GM21717 (cell line): ENCODE measurements around the gene TNNC1.

ENCODE experiments used
- ATAC-seq: cut with Tn5 transposase; IDR thresholded peaks from one replicate; pipeline ENCODE4 v1.9.1; 2021; ENCODE audit warnings: mild to moderate bottlenecking, moderate library complexity; ENCODE audit not compliant: unreplicated experiment

The TNNC1 gene

DNA sequence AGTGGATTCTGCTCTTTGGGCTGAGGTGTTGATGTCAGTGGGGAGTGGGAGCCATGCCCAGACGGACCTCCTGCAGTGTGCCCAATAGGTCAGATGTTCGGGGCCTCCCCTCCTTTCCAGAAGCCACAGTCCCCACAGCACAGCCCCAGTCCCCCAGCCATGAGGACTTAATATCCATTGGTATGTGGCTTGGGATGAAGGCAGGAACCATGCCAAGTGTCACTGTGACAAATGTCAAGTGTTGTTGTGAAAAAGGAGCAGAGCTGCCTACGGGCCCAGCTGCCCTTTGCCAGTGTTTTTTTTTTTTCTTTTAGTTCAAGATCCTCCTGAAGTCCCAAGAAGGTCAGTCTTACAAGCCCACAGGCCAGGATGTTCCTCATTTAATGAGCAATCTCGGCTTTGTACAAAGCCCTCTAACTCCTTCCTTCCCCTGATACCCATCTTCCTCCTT is 21.1 kb downstream of the TNNC1 start:
- ATAC-seq: no peak

GRCh38 chr3:52432225-52432624 is 21.6 kb downstream of the TNNC1 start:
- ATAC-seq: no peak

DNA sequence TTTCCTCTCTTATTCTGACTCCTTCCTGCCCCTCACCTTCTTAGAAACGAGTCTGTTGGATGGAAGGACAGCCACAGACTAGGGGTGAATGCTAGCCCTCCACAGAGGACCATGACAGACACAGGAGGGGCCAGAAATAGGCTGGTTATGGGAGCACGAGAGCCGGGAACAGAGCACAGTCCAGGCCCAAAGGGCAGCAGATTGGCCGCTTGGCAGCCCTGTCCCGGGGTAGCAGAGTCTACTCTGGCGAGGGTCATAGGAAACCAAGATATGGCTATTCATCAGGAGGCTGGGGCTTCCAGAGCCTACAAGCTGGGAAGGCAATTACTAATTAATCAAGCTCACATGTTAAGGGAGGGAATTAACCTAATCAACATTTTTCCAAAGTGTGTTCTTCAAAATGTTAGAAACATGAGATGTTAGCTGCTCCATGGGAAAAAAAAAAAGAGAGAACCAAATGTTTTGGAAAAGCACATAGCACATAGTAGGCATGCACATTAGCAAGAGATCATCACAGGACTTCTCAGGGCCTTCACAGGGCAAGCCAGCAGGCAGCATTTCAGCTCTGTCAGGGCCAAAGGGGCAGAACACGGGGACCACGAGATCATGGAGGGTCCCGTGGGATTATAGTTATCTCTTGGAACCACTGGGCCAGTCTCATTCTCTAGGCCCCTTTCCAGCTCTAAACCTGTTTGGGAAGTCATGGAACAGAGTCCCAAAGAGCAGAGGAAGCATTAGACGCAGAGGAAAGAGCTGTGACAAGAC is 22.2 kb downstream of the TNNC1 start:
- no peak for ATAC-seq

DNA sequence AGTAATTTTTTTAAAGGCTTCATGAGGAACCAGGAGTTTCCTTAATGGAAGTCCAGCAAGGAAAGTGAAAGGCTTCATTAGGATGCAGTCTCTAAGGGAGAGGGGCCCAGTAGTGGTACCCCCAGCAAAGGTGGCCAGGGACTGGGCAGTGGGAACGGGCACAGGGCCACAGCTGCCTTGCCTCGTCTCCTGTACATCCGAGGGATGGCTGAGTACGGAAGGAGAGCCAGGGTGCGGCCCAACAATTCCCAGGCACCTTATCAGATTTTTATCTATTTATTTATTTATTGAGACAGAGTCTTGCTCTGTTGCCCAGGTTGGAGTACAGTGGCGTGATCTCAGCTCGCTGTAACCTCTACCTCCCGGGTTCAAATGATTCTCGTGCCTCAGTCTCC is 23.4 kb downstream of the TNNC1 start:
- ATAC-seq: no peak

GRCh38 chr3:52429779-52430415 is 23.9 kb downstream of the TNNC1 start:
- ATAC-seq: no peak

DNA sequence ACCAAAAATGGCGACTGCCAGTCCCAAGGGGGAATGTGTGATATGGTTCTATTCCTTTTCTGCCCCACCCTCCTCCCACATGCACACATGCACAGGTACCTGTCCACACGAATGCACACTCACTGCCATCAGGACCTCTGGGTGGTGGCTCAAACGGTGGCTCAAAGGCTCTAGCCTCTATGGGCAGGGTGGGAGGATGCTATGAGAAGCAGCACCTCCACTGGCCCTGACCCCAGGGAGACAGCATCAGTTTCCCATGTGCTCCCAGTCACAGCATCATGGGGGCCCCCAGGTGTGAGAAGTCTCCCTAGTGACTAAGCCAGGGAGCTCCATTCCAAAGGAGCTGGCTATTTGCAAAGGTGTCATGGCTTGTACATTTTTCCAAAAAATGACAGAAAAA is 24.8 kb downstream of the TNNC1 start:
- no peak for ATAC-seq

- ATAC-seq: no peak
These were observed 25.5 kb downstream of the TNNC1 start for GRCh38 chr3:52428151-52429005.

DNA sequence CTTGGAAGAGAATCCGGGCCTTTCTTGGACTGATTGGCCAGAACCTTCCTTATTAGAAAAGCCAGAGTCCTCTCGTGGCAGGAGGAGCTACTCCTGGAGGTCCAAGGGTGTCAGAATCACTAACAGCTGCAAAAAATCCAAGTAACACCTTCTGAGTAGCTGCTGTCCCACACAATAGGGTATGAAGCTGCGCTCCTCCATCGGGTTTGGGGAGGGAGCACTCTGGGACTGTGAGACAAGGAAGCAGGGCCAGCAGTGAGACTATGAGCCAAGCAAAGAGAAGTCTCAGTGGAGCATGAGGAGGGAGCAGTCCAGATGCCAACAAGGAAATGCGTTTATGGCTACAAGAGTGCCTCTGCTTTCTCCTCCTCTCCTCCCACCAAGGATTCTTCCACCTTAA is 30.7 kb downstream of the TNNC1 start:
- ATAC-seq: no peak

DNA sequence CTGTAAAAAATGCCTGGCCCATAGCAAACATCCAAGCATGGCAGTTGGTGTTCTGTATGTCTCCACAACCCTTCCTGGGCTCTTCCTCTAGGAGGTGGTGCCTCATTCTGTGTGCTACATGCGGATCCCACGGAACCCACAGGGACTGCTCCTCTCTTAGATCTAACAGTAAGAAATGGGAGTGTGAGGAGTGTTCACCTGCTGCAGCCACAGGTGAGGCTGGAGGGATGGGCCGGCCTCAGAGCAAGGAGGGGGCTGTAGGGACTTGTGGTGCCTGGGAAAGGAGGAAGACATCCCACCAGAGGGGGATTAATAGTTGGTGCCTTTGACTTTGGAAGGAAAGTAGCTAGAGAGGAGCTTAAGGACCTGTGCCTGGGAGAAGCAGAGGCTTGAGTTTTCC is 31.2 kb downstream of the TNNC1 start:
- no peak for ATAC-seq

DNA sequence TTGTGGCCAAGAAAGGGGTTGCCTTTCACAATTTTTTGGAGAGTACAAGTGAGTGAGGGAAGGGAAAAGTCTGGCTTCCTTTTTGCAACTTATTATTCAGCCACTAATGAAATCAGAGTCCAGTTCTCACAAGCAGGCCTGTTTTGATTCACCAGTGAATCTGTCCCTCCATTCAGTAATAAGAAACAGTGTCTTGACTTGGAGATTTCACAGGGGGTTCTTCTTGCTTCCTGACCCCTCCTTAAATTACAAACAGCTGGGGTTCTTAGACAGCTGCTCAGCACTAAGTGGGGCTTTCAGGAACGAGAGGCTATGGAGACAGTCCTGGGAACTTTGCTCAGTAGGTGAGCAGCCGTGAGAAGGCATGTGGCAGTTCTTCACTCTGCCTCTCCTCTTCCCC is 33.5 kb downstream of the TNNC1 start:
- no peak for ATAC-seq

DNA sequence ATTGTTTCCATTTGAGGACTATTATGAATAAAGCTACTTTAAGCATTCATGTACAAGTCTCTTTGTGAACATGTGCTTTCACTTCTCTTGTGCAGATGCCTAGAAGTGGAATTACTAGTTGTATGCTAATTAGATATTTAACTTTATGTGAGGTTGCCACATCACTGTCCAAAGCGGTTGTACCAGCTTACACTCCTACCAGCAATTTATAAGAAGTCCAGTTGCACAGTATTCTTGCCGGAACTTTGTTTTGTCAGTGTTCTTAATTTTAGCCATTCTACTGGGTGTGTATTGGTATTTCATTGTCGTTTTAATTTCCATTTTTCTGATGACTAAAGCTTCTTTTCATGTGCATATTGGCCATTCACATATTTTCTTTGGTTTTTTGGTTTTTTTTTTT is 38.0 kb downstream of the TNNC1 start:
- no peak for ATAC-seq

GRCh38 chr3:52408466-52408865 is 45.4 kb downstream of the TNNC1 start:
- ATAC-seq: no peak

GRCh38 chr3:52407779-52408178 is 46.1 kb downstream of the TNNC1 start:
- ATAC-seq: no peak

DNA sequence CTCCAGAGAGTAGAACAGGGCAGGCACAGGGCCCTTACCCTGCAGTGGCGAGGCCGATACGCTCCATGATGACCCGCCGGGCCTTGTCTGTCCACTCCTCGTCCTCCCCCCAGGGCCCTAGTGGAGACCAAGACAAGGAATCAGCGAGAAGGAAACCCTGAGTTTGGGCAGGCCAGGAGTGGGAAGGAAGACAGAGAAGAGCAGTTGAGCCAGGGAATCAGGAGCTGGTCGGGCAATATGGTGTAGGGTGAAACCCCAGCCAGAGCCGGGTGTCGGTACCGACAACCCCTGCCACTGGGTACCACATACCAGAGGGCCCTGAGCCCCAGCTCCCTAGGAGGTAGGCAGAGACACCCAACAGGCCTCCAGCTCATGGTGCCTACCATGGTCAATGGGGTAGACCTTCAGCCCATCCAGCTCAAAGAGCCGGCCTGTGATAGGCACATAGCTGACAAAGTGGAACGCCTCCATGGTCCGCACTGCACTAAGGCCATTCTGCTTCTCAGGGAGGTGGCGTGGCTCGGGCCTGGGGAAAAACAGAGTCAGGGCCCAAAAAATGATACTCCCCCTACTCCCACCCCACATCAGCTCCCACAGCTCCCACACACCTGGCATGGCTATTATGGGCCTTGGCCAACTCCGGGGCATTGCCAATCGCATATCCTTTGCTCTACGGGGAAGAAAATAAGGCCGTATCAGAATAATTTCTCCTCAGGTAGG is 46.9 kb downstream of the TNNC1 start:
- no peak for ATAC-seq

- no peak for ATAC-seq
These were observed 47.6 kb downstream of the TNNC1 start for GRCh38 chr3:52406231-52406661.

DNA sequence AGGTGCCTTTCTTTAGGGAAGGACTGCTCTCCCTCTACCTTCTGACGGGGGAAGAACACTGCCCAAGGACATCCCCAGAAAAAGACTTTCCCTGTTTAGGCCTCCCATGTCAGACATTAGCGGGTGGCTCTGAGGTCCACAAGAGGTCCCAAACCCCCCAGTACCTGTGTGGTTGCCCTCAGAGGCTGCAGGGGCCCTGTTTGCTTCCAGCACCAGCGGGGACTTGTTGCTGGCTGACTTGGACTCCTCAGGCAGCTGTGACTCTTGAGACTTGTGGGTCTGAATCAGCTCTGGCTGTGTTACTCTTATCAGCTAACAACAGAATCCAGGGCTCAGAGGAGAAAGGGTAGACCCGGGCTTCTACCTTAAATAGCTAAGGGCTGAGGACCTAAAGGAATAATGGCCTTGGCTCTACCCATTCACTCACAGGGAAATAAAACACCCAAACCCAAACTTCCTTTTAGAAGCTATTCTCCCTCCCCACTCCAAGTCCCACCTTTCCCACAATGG is 48.2 kb downstream of the TNNC1 start:
- ATAC-seq: no peak

- ATAC-seq: no peak
These were observed 48.8 kb downstream of the TNNC1 start for GRCh38 chr3:52405066-52405465.

DNA sequence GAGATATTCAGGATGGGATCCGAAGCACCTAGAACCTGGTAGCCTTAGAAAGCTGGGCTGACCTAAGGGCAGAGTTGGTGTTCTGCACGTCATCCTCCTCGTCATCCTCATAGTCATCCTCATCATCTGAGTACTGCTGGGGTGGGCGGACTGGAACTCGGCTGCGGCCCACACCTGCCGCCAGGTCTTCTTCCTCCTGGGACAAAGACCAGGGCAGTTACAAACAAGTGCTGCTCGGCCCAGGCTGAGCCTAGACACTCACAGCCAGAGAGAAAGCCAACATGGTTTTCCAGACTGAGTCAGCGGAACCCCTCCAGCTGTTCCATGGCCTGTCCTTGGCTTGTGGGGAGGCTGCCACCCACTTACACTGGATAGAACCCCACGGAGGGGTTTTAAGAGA is 49.5 kb downstream of the TNNC1 start:
- no peak for ATAC-seq

DNA sequence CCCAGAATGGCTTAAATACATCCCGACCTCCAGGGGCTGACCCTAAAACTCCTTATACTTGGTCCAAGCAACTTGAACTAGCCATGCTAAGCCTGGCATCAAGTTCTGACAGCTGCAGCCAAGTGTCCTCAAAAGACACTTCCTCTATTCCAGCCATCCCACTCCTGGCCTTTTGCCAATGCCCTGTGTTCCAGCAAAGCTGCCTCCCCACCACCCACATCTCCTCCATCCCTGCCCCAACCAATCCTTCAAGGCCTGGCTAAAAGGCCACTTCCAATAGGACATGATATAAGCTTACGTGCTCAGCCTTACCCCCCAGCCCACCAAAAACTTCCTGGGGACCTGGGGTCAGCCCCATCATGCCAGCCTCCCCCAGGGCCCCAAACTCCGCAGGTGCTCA is 49.9 kb downstream of the TNNC1 start:
- no peak for ATAC-seq

GRCh38 chr3:52403271-52403841 is 50.5 kb downstream of the TNNC1 start:
- ATAC-seq: no peak
